ENCODE data around the gene UCP2.

The UCP2 gene

GRCh38 chr11:73951797-73952196 is 30.8 kb downstream of the UCP2 start:
- Mint-ChIP-seq H3K4me3 (peak overlapping the region in 2 of 3 experiments; percentile 5 to 13), H3K27ac (peak overlapping the region; percentile 24 to 68 (median 27)), H3K27me3 (ENCODE audit: low read depth) (peaks cover 4% of the 10 kb centered on the region), H3K4me1 (peaks cover 5% of the 10 kb centered on the region), H3K9me3 (peaks cover 1% of the 10 kb centered on the region), H3K36me3 (ENCODE audit: low read depth) (peaks cover 6% of the 10 kb centered on the region)
- TF ChIP-seq, protein P1, sequence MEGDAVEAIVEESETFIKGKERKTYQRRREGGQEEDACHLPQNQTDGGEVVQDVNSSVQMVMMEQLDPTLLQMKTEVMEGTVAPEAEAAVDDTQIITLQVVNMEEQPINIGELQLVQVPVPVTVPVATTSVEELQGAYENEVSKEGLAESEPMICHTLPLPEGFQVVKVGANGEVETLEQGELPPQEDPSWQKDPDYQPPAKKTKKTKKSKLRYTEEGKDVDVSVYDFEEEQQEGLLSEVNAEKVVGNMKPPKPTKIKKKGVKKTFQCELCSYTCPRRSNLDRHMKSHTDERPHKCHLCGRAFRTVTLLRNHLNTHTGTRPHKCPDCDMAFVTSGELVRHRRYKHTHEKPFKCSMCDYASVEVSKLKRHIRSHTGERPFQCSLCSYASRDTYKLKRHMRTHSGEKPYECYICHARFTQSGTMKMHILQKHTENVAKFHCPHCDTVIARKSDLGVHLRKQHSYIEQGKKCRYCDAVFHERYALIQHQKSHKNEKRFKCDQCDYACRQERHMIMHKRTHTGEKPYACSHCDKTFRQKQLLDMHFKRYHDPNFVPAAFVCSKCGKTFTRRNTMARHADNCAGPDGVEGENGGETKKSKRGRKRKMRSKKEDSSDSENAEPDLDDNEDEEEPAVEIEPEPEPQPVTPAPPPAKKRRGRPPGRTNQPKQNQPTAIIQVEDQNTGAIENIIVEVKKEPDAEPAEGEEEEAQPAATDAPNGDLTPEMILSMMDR (IDR thresholded peaks at IDR 0.05; ENCODE audit: unreplicated experiment in 3 of 3): no peak

GRCh38 chr11:73950869-73951710 is 31.6 kb downstream of the UCP2 start, which contains the start of gene DNAJB13:
TSS of gene DNAJB13 (plus strand) at chr11:73951026. CDS start at chr11:73951070, 44 bp downstream.
- peaks cover 7% of the 10 kb centered on the region for H3K9me3 Mint-ChIP-seq
- no peak within 1 kb of the TSS for H3K4me3 Mint-ChIP-seq
- peaks cover 5% of the 10 kb centered on the region for H3K4me1 Mint-ChIP-seq
- H3K27me3 Mint-ChIP-seq (ENCODE audit: low read depth): peaks cover 4% of the 10 kb centered on the region
- H3K36me3 Mint-ChIP-seq (ENCODE audit: low read depth): peaks cover 9% of the 10 kb centered on the region
- TF ChIP-seq, protein P1 (IDR thresholded peaks at IDR 0.05; ENCODE audit: unreplicated experiment in 3 of 3): no peak
- peak within 1 kb of the TSS; percentile 7 to 68 (median 24) for H3K27ac Mint-ChIP-seq

GRCh38 chr11:73949912-73950311 is 32.7 kb downstream of the UCP2 start:
- TF ChIP-seq, protein P1 (IDR thresholded peaks at IDR 0.05; ENCODE audit: unreplicated experiment in 3 of 3): no peak
- Mint-ChIP-seq H3K4me1 (peaks cover 8% of the 10 kb centered on the region), H3K4me3 (no peak overlapping the region), H3K9me3 (peaks cover 7% of the 10 kb centered on the region), H3K27me3 (ENCODE audit: low read depth) (peaks cover 4% of the 10 kb centered on the region), H3K27ac (no peak overlapping the region), H3K36me3 (ENCODE audit: low read depth) (peaks cover 9% of the 10 kb centered on the region)

DNA sequence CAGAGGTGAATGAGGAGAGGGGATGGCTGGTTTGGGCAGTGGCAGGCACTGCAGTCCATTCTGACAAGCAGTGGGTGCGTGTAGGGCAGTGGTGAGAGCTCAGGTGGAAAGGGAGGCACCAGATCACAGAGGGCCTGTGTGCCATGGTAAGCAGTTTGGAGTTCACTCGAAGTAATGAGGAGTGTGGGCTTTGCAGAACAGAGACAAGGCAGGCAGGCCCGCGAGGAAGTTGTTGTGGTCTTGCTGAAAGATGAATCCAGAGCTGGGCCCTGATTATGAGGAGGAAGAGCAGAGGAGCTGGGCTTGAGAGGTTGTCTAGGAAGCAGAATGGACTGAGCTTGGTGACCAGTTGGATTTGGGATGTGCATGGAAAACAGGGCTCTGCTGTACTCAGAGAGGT is 33.4 kb downstream of the UCP2 start:
- Mint-ChIP-seq H3K4me1 (peaks cover 13% of the 10 kb centered on the region), H3K27me3 (ENCODE audit: low read depth) (peaks cover 4% of the 10 kb centered on the region), H3K9me3 (peaks cover 7% of the 10 kb centered on the region), H3K27ac (peak overlapping the region in 1 of 3 experiments; percentile 35), H3K4me3 (no peak overlapping the region), H3K36me3 (ENCODE audit: low read depth) (peaks cover 9% of the 10 kb centered on the region)
- TF ChIP-seq, protein P1 (IDR thresholded peaks at IDR 0.05; ENCODE audit: unreplicated experiment in 3 of 3): no peak

DNA sequence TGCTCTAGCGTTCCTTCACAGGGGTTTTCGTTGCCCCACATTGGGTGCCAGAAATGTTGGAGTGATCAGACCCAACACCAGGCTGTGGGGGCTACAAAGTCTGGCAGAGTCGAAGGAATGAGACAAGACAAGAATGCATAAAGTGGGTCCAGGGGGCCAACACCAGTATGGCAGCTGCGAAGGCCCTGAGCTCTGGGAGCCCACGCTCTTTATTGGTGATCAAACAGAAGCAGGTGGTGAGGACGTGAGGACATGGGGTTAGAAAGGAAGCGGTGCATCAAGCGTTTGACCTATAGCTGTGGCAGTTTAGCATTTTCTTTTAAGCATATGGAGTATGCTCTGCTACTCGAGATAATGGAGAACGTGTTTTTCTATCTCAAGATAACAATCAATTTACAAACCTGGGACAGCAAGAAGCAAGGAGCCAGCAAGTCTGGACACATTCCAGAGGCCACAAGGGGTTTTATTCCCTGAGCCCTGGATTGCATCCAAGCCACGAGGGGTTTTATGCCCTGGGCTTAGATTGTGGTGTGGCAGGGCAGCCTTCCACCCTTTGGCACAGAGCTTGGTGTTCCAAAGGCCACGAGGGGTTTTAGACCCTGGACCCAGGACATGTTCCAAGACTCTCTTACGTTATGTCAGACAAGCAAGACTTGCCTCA is 35.7 kb downstream of the UCP2 start:
- peaks cover 7% of the 10 kb centered on the region for H3K9me3 Mint-ChIP-seq
- H3K4me1 Mint-ChIP-seq: peaks cover 20% of the 10 kb centered on the region
- no peak overlapping the region for H3K27ac Mint-ChIP-seq
- TF ChIP-seq, protein P1 (IDR thresholded peaks at IDR 0.05; ENCODE audit: unreplicated experiment in 3 of 3): no peak
- peaks cover 4% of the 10 kb centered on the region for H3K27me3 Mint-ChIP-seq (ENCODE audit: low read depth)
- H3K4me3 Mint-ChIP-seq: no peak overlapping the region
- H3K36me3 Mint-ChIP-seq (ENCODE audit: low read depth): peaks cover 9% of the 10 kb centered on the region
